Activated CD4-positive, alpha-beta T cell treated with anti-CD3 and anti-CD28 coated beads for 48 hours (primary cell): ENCODE results near the gene GATA5.

Experiments used
- DNase-seq: peaks from one replicate; pipeline ENCODE4 v3.0.0-alpha.2; 2020

The GATA5 gene

GRCh38 chr20:62451156-62451767 is 24.5 kb downstream of the GATA5 start:
- DNase-seq, result no peak

- DNase-seq, result no peak
These were observed 25.7 kb downstream of the GATA5 start for GRCh38 chr20:62449951-62450691.

- DNase-seq, result no peak
These were observed 27.0 kb downstream of the GATA5 start for GRCh38 chr20:62448788-62449187.

- no peak for DNase-seq
These were observed 27.8 kb downstream of the GATA5 start for GRCh38 chr20:62448038-62448437.

- DNase-seq, result no peak
These were observed 28.6 kb downstream of the GATA5 start for GRCh38 chr20:62446888-62447869.

- no peak for DNase-seq
These were observed 29.3 kb downstream of the GATA5 start for GRCh38 chr20:62446481-62446880.

GRCh38 chr20:62445553-62446340 is 30.0 kb downstream of the GATA5 start:
- DNase-seq, result no peak

GRCh38 chr20:62444286-62444685 is 31.5 kb downstream of the GATA5 start:
- DNase-seq, result no peak

GRCh38 chr20:62441987-62442539 is 33.7 kb downstream of the GATA5 start:
- DNase-seq, result no peak

- no peak for DNase-seq
These were observed 36.6 kb downstream of the GATA5 start for GRCh38 chr20:62439218-62439617.

GRCh38 chr20:62437927-62438326 is 37.9 kb downstream of the GATA5 start:
- DNase-seq, result no peak

GRCh38 chr20:62437496-62437895 is 38.3 kb downstream of the GATA5 start:
- DNase-seq, result no peak

GRCh38 chr20:62436692-62437091 is 39.1 kb downstream of the GATA5 start:
- no peak for DNase-seq

GRCh38 chr20:62433658-62434497 is 41.9 kb downstream of the GATA5 start:
- DNase-seq, result no peak

GRCh38 chr20:62430866-62431447 is 44.8 kb downstream of the GATA5 start:
- no peak for DNase-seq

- no peak for DNase-seq
These were observed 45.4 kb downstream of the GATA5 start for GRCh38 chr20:62430311-62430853.

GRCh38 chr20:62429455-62430310 is 46.1 kb downstream of the GATA5 start:
- no peak for DNase-seq

GRCh38 chr20:62428396-62429295 is 47.1 kb downstream of the GATA5 start:
- no peak for DNase-seq

- no peak for DNase-seq
These were observed 47.8 kb downstream of the GATA5 start for GRCh38 chr20:62428002-62428372.
